ENCODE data around the gene QRFPR. TPM values are rescaled to one million over a fixed set of nuclear protein-coding genes. Genes with fewer than 3 reads are reported as not detected.
"Not testable (repeated sequence)": the region's sequence is repeated elsewhere in the genome, so short reads cannot be mapped to it uniquely, and the experiment has no call there.

The QRFPR gene
- total RNA-seq = not detected

GRCh38 chr4:121380776-121381462 lies at the start of gene QRFPR:
Gene QRFPR, minus strand, starts transcription at chr4:121381018. Its CDS starts 371 bp downstream, at chr4:121380647.
- Histone ChIP-seq H3K4me1 (peaks cover 8 to 18% (median 11%) of the 10 kb centered on the region in 4 donors), H3K36me3 (no peaks in the 10 kb centered on the region), H3K9me3 (no peaks in the 10 kb centered on the region), H3K27ac (no peak within 1 kb of the TSS), H3K27me3 (peaks cover 0 to 24% (median 3%) of the 10 kb centered on the region in 4 donors), H3K4me3 (peak within 1 kb of the TSS in 2 of 4 donors; percentile 7 to 9)
- DNase-seq (peak in 1 of 2 donors; percentile 81), ATAC-seq (ENCODE audit: low FRiP score in 2 of 2) (peak; percentile 19 to 23)
- 13 to 17% methylated on average over 17 to 33 of the region's 35 CpGs for WGBS, 2 donors
- TF ChIP-seq POLR2A (IDR thresholded peaks at IDR 0.05) (no peak), POLR2AphosphoS5 (IDR thresholded peaks at IDR 0.05) (no peak), CTCF (IDR thresholded peaks at IDR 0.05) (no peak), EP300 (IDR thresholded peaks at IDR 0.05) (no peak)

GRCh38 chr4:121428721-121429120 lies 47.9 kb upstream of the QRFPR start:
- H3K27me3 ChIP-seq = no peaks in the 10 kb centered on the region
- DNase-seq = no peak
- TF ChIP-seq CTCF (IDR thresholded peaks at IDR 0.05) (no peak), EP300 (IDR thresholded peaks at IDR 0.05) (no peak), POLR2A (IDR thresholded peaks at IDR 0.05) (no peak), POLR2AphosphoS5 (IDR thresholded peaks at IDR 0.05) (no peak)
- H3K27ac ChIP-seq = no peak overlapping the region
- 54 to 64% methylated on average over 2 of the region's 2 CpGs for WGBS, 2 donors
- H3K36me3 ChIP-seq = no peaks in the 10 kb centered on the region
- no peaks in the 10 kb centered on the region for H3K9me3 ChIP-seq
- H3K4me1 ChIP-seq = no peaks in the 10 kb centered on the region
- H3K4me3 ChIP-seq = no peak overlapping the region
- ATAC-seq (ENCODE audit: low FRiP score in 2 of 2) = no peak

- Histone ChIP-seq H3K4me3 (no peak overlapping the region), H3K27ac (no peak overlapping the region), H3K36me3 (no peaks in the 10 kb centered on the region), H3K4me1 (no peaks in the 10 kb centered on the region), H3K27me3 (no peaks in the 10 kb centered on the region), H3K9me3 (no peaks in the 10 kb centered on the region)
- TF ChIP-seq EP300 (IDR thresholded peaks at IDR 0.05) = no peak
- TF ChIP-seq POLR2AphosphoS5 (IDR thresholded peaks at IDR 0.05) = no peak
- peak in 4 of 6 experiments; percentile 20 to 25 (median 22) for TF ChIP-seq CTCF (IDR thresholded peaks at IDR 0.05)
- ATAC-seq (ENCODE audit: low FRiP score in 2 of 2) = no peak
- 32 to 49% methylated on average over 4 of the region's 4 CpGs for WGBS, 2 donors
- DNase-seq = no peak
Measured at GRCh38 chr4:121421594-121421993, 40.8 kb upstream of the QRFPR start.

GRCh38 chr4:121411151-121411744 lies 30.4 kb upstream of the QRFPR start:
- DNase-seq (no peak), ATAC-seq (ENCODE audit: low FRiP score in 2 of 2) (no peak)
- Histone ChIP-seq H3K36me3 (no peaks in the 10 kb centered on the region), H3K27ac (no peak overlapping the region), H3K4me1 (no peaks in the 10 kb centered on the region), H3K4me3 (no peak overlapping the region), H3K9me3 (peaks cover 0 to 6% (median 4%) of the 10 kb centered on the region in 4 donors), H3K27me3 (no peaks in the 10 kb centered on the region)
- 61 to 65% methylated on average over 2 of the region's 2 CpGs for whole genome bisulfite sequencing, 2 donors
- TF ChIP-seq CTCF (IDR thresholded peaks at IDR 0.05) (no peak), POLR2A (IDR thresholded peaks at IDR 0.05) (no peak), EP300 (IDR thresholded peaks at IDR 0.05) (no peak), POLR2AphosphoS5 (IDR thresholded peaks at IDR 0.05) (no peak)

DNA sequence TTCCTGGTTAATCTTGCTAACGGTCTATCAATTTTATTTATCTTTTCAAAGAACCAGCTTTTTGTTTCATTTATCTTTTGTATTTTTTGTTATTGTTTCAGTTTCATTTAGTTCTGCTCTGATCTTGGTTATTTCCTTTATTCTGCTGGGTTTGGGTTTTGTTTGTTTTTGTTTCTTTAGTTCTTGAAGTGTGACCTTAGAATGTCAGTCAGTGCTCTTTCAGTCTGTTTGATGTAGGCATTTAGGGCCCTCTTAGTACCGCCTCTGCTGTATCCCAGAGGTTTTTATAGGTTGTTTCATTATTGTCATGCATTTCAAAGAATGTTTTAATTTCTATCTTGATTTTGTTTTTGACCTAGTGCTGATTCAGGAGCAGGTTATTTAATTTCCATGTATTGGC lies 27.7 kb upstream of the QRFPR start:
- ATAC-seq (ENCODE audit: low FRiP score in 2 of 2); DNase-seq; H3K27me3 ChIP-seq; H3K36me3 ChIP-seq; H3K4me1 ChIP-seq; H3K9me3 ChIP-seq; H3K27ac ChIP-seq; H3K4me3 ChIP-seq: not testable (repeated sequence)
- WGBS, 2 donors = 67 to 72% methylated on average over 2 of the region's 2 CpGs

Measured in upper lobe of left lung (tissue), 6 donors.